ENCODE measurements around the gene CAMK1D.

Gene CAMK1D

GRCh38 chr10:12690525-12691126 is 341.3 kb downstream of the CAMK1D start:
- no peaks in the 10 kb centered on the region for H3K4me1 ChIP-seq (ENCODE audit: control insufficient read depth, insufficient read depth, low read length, poor library complexity, severe bottlenecking)
- no peaks in the 10 kb centered on the region for H3K27me3 ChIP-seq (replicated peaks; ENCODE audit: control insufficient read depth, insufficient read depth, low read length, poor library complexity, severe bottlenecking)
- H3K36me3 ChIP-seq (ENCODE audit: control insufficient read depth, insufficient read depth, low read length) = no peaks in the 10 kb centered on the region
- H3K9me3 ChIP-seq (ENCODE audit: control insufficient read depth, low read length) = no peaks in the 10 kb centered on the region
- H3K4me3 ChIP-seq (ENCODE audit: insufficient read depth, low read depth, low read length, poor library complexity, severe bottlenecking) = no peak overlapping the region
- DNase-seq = no peak
- H3K27ac ChIP-seq (ENCODE audit: insufficient read depth, low read length, poor library complexity, severe bottlenecking) = no peak overlapping the region

- no peaks in the 10 kb centered on the region for H3K36me3 ChIP-seq (ENCODE audit: control insufficient read depth, insufficient read depth, low read length)
- H3K27ac ChIP-seq (ENCODE audit: insufficient read depth, low read length, poor library complexity, severe bottlenecking) = no peak overlapping the region
- no peaks in the 10 kb centered on the region for H3K4me1 ChIP-seq (ENCODE audit: control insufficient read depth, insufficient read depth, low read length, poor library complexity, severe bottlenecking)
- H3K4me3 ChIP-seq (ENCODE audit: insufficient read depth, low read depth, low read length, poor library complexity, severe bottlenecking) = no peak overlapping the region
- H3K9me3 ChIP-seq (ENCODE audit: control insufficient read depth, low read length) = no peaks in the 10 kb centered on the region
- no peak for DNase-seq
- H3K27me3 ChIP-seq (replicated peaks; ENCODE audit: control insufficient read depth, insufficient read depth, low read length, poor library complexity, severe bottlenecking) = no peaks in the 10 kb centered on the region
Observed at GRCh38 chr10:12691596-12691995, 342.2 kb downstream of the CAMK1D start.

- H3K27ac ChIP-seq (ENCODE audit: insufficient read depth, low read length, poor library complexity, severe bottlenecking) = no peak overlapping the region
- H3K27me3 ChIP-seq (replicated peaks; ENCODE audit: control insufficient read depth, insufficient read depth, low read length, poor library complexity, severe bottlenecking) = no peaks in the 10 kb centered on the region
- no peaks in the 10 kb centered on the region for H3K9me3 ChIP-seq (ENCODE audit: control insufficient read depth, low read length)
- no peaks in the 10 kb centered on the region for H3K4me1 ChIP-seq (ENCODE audit: control insufficient read depth, insufficient read depth, low read length, poor library complexity, severe bottlenecking)
- no peaks in the 10 kb centered on the region for H3K36me3 ChIP-seq (ENCODE audit: control insufficient read depth, insufficient read depth, low read length)
- no peak overlapping the region for H3K4me3 ChIP-seq (ENCODE audit: insufficient read depth, low read depth, low read length, poor library complexity, severe bottlenecking)
- DNase-seq = no peak
Observed at GRCh38 chr10:12697764-12698163, 348.4 kb downstream of the CAMK1D start.

GRCh38 chr10:12699258-12699700 is 349.9 kb downstream of the CAMK1D start:
- Histone ChIP-seq H3K4me1 (ENCODE audit: control insufficient read depth, insufficient read depth, low read length, poor library complexity, severe bottlenecking) (no peaks in the 10 kb centered on the region), H3K36me3 (ENCODE audit: control insufficient read depth, insufficient read depth, low read length) (no peaks in the 10 kb centered on the region), H3K27ac (ENCODE audit: insufficient read depth, low read length, poor library complexity, severe bottlenecking) (no peak overlapping the region), H3K9me3 (ENCODE audit: control insufficient read depth, low read length) (no peaks in the 10 kb centered on the region), H3K27me3 (replicated peaks; ENCODE audit: control insufficient read depth, insufficient read depth, low read length, poor library complexity, severe bottlenecking) (no peaks in the 10 kb centered on the region), H3K4me3 (ENCODE audit: insufficient read depth, low read depth, low read length, poor library complexity, severe bottlenecking) (no peak overlapping the region)
- DNase-seq = no peak

- DNase-seq = no peak
- Histone ChIP-seq H3K4me3 (ENCODE audit: insufficient read depth, low read depth, low read length, poor library complexity, severe bottlenecking) (no peak overlapping the region), H3K27ac (ENCODE audit: insufficient read depth, low read length, poor library complexity, severe bottlenecking) (no peak overlapping the region), H3K9me3 (ENCODE audit: control insufficient read depth, low read length) (no peaks in the 10 kb centered on the region), H3K27me3 (replicated peaks; ENCODE audit: control insufficient read depth, insufficient read depth, low read length, poor library complexity, severe bottlenecking) (no peaks in the 10 kb centered on the region), H3K4me1 (ENCODE audit: control insufficient read depth, insufficient read depth, low read length, poor library complexity, severe bottlenecking) (no peaks in the 10 kb centered on the region), H3K36me3 (ENCODE audit: control insufficient read depth, insufficient read depth, low read length) (no peaks in the 10 kb centered on the region)
Observed at GRCh38 chr10:12699781-12700556, 350.6 kb downstream of the CAMK1D start.

GRCh38 chr10:12700557-12700874 is 351.2 kb downstream of the CAMK1D start:
- no peak overlapping the region for H3K4me3 ChIP-seq (ENCODE audit: insufficient read depth, low read depth, low read length, poor library complexity, severe bottlenecking)
- no peaks in the 10 kb centered on the region for H3K36me3 ChIP-seq (ENCODE audit: control insufficient read depth, insufficient read depth, low read length)
- no peaks in the 10 kb centered on the region for H3K4me1 ChIP-seq (ENCODE audit: control insufficient read depth, insufficient read depth, low read length, poor library complexity, severe bottlenecking)
- H3K27me3 ChIP-seq (replicated peaks; ENCODE audit: control insufficient read depth, insufficient read depth, low read length, poor library complexity, severe bottlenecking) = no peaks in the 10 kb centered on the region
- no peak for DNase-seq
- no peak overlapping the region for H3K27ac ChIP-seq (ENCODE audit: insufficient read depth, low read length, poor library complexity, severe bottlenecking)
- no peaks in the 10 kb centered on the region for H3K9me3 ChIP-seq (ENCODE audit: control insufficient read depth, low read length)

- Histone ChIP-seq H3K27ac (ENCODE audit: insufficient read depth, low read length, poor library complexity, severe bottlenecking) (no peak overlapping the region), H3K36me3 (ENCODE audit: control insufficient read depth, insufficient read depth, low read length) (no peaks in the 10 kb centered on the region), H3K4me3 (ENCODE audit: insufficient read depth, low read depth, low read length, poor library complexity, severe bottlenecking) (no peak overlapping the region), H3K9me3 (ENCODE audit: control insufficient read depth, low read length) (no peaks in the 10 kb centered on the region), H3K27me3 (replicated peaks; ENCODE audit: control insufficient read depth, insufficient read depth, low read length, poor library complexity, severe bottlenecking) (no peaks in the 10 kb centered on the region), H3K4me1 (ENCODE audit: control insufficient read depth, insufficient read depth, low read length, poor library complexity, severe bottlenecking) (no peaks in the 10 kb centered on the region)
- DNase-seq = no peak
Observed at GRCh38 chr10:12701696-12702095, 352.3 kb downstream of the CAMK1D start.

- Histone ChIP-seq H3K27me3 (replicated peaks; ENCODE audit: control insufficient read depth, insufficient read depth, low read length, poor library complexity, severe bottlenecking) (no peaks in the 10 kb centered on the region), H3K27ac (ENCODE audit: insufficient read depth, low read length, poor library complexity, severe bottlenecking) (no peak overlapping the region), H3K4me3 (ENCODE audit: insufficient read depth, low read depth, low read length, poor library complexity, severe bottlenecking) (no peak overlapping the region), H3K9me3 (ENCODE audit: control insufficient read depth, low read length) (no peaks in the 10 kb centered on the region), H3K36me3 (ENCODE audit: control insufficient read depth, insufficient read depth, low read length) (no peaks in the 10 kb centered on the region), H3K4me1 (ENCODE audit: control insufficient read depth, insufficient read depth, low read length, poor library complexity, severe bottlenecking) (no peaks in the 10 kb centered on the region)
- DNase-seq = no peak
Observed at GRCh38 chr10:12702215-12702770, 352.9 kb downstream of the CAMK1D start.

- Histone ChIP-seq H3K27me3 (replicated peaks; ENCODE audit: control insufficient read depth, insufficient read depth, low read length, poor library complexity, severe bottlenecking) (no peaks in the 10 kb centered on the region), H3K9me3 (ENCODE audit: control insufficient read depth, low read length) (no peaks in the 10 kb centered on the region), H3K27ac (ENCODE audit: insufficient read depth, low read length, poor library complexity, severe bottlenecking) (no peak overlapping the region), H3K4me1 (ENCODE audit: control insufficient read depth, insufficient read depth, low read length, poor library complexity, severe bottlenecking) (no peaks in the 10 kb centered on the region), H3K36me3 (ENCODE audit: control insufficient read depth, insufficient read depth, low read length) (no peaks in the 10 kb centered on the region), H3K4me3 (ENCODE audit: insufficient read depth, low read depth, low read length, poor library complexity, severe bottlenecking) (no peak overlapping the region)
- no peak for DNase-seq
Observed at GRCh38 chr10:12703126-12703525, 353.8 kb downstream of the CAMK1D start.

GRCh38 chr10:12703813-12704212 is 354.5 kb downstream of the CAMK1D start:
- DNase-seq = no peak
- no peaks in the 10 kb centered on the region for H3K4me1 ChIP-seq (ENCODE audit: control insufficient read depth, insufficient read depth, low read length, poor library complexity, severe bottlenecking)
- H3K27ac ChIP-seq (ENCODE audit: insufficient read depth, low read length, poor library complexity, severe bottlenecking) = no peak overlapping the region
- no peaks in the 10 kb centered on the region for H3K27me3 ChIP-seq (replicated peaks; ENCODE audit: control insufficient read depth, insufficient read depth, low read length, poor library complexity, severe bottlenecking)
- no peak overlapping the region for H3K4me3 ChIP-seq (ENCODE audit: insufficient read depth, low read depth, low read length, poor library complexity, severe bottlenecking)
- no peaks in the 10 kb centered on the region for H3K36me3 ChIP-seq (ENCODE audit: control insufficient read depth, insufficient read depth, low read length)
- H3K9me3 ChIP-seq (ENCODE audit: control insufficient read depth, low read length) = no peaks in the 10 kb centered on the region

Data from effector memory CD4-positive, alpha-beta T cell (primary cell).